ENCODE results near the gene VWA8.

GRCh38 chr13:41767801-41768200 lies 193.1 kb downstream of the VWA8 start:
- TF ChIP-seq CTCF (IDR thresholded peaks at IDR 0.05; ENCODE audit: low read depth, low read length, poor library complexity, severe bottlenecking) (no peak), EZH2phosphoT487 (IDR thresholded peaks at IDR 0.05; ENCODE audit: borderline replicate concordance, low read length) (no peak)
